Activated T-helper 1 cell treated with anti-CD3 and anti-CD28 coated beads, Interleukin-12 subunit alpha, Interleukin-12 subunit beta, Interleukin-2, Interleukin-4 antibody, amounts not matched to agents 30 ng/mL and 10 ng/mL and 1 ng/mL, durations not matched to agents 14 hours and 24 hours and 36 hours (primary cell): ENCODE results near the gene DLL4. TPM values are rescaled to one million over a fixed set of nuclear protein-coding genes. Genes with fewer than 3 reads are reported as not detected.

Experiments
- DNase-seq: peaks from one replicate; pipeline ENCODE4 v3.0.0; 2021; ENCODE audit warnings: low spot score
- H3K27ac Mint-ChIP-seq: one replicate; pipeline ENCODE4 v1.8.0; 2021; ENCODE audit warnings: mild to moderate bottlenecking, mixed read lengths
- H3K27me3 Mint-ChIP-seq: one replicate; pipeline ENCODE4 v1.8.0; 2022; ENCODE audit warnings: mild to moderate bottlenecking, moderate library complexity, mixed read lengths; ENCODE audit not compliant: insufficient read depth
- H3K36me3 Mint-ChIP-seq: one replicate; pipeline ENCODE4 v1.8.0; 2021; ENCODE audit warnings: low read depth, mixed read lengths
- H3K4me1 Mint-ChIP-seq: one replicate; pipeline ENCODE4 v1.8.0; 2021; ENCODE audit warnings: low read depth, mixed read lengths
- H3K4me3 Mint-ChIP-seq: one replicate; pipeline ENCODE4 v1.8.0; 2021; ENCODE audit warnings: mild to moderate bottlenecking, moderate library complexity, mixed read lengths
- H3K9me3 Mint-ChIP-seq: one replicate; pipeline ENCODE4 v1.8.0; 2021; ENCODE audit warnings: mixed read lengths
- intact Hi-C: fragments of 100-400 bp; cut with micrococcal nuclease; formaldehyde crosslinking; loops from one replicate; pipeline ENCODE4 v1.15.1; 2024
- total RNA-seq: library from RNA; stranded (reverse); gene quantifications from 2 replicates; pipeline ENCODE4 v1.2.3, GENCODE V29; 2022

Gene DLL4
- total RNA-seq, 1 donor from 2014 or later = 0.36 TPM

DNA sequence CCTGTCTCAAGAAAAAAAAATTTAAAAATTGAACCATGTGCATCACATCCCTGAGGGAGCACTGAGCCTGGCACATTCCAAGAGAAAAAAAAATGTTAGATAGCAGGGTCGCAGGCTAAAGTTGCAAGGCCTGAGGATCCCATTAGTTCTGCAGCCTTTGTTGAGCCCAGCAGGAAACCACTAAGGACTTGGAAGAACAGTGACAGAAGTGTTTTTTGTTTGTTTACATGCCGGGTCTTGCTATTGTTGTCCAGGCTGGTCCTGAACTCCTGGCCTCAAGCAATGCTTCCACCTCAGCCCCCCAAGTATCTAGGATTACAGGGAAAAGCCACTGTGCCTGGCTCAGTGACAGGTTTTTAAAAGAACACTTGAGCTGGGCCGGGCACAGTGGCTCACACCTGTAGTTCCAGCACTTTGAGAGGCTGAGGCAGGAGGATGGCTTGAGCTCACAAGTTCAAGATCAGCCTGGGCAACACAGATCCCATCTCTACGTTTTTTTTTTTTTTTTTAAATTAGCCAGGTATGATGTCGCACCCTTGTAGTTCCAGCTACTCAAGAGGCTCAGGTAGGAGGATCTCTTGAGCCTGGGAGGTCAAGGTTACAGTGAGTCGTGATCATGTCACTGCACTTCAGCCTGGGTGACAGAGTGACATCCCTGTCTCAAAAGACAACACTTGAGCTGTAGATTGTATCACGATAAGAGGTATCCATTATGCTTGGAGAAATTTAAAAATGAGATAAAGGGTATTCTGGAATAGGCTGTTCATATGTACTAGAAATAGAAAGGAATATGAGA, 39.3 kb downstream of the DLL4 start:
- intact Hi-C loops = no loop called here
- H3K27ac Mint-ChIP-seq = no peak overlapping the region
- H3K4me3 Mint-ChIP-seq = no peak overlapping the region
- H3K4me1 Mint-ChIP-seq = no peaks in the 10 kb centered on the region
- H3K27me3 Mint-ChIP-seq = no peaks in the 10 kb centered on the region
- no peaks in the 10 kb centered on the region for H3K36me3 Mint-ChIP-seq
- H3K9me3 Mint-ChIP-seq = no peaks in the 10 kb centered on the region
- no peak for DNase-seq

DNA sequence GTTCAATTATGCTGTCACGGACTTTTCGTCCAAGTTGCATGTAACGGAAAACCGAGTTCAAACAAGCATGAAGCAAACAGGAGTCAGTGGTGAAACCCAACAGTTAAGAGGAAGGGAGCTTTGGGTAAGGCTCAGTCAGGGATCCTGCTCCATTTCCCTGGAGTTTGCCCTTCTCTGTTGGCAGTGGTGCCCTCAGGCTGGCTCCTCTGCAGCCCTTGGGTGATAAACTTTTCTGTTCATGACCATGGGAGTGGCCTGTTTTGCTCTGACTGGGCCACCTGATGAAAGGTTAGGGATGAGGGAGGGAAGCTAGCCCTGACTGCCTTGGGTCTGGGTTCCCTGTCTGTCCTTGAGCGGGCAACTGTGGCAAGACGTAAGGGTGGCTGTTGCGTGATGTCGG, 40.2 kb downstream of the DLL4 start:
- Mint-ChIP-seq H3K27me3 (no peaks in the 10 kb centered on the region), H3K36me3 (no peaks in the 10 kb centered on the region), H3K4me3 (no peak overlapping the region), H3K4me1 (no peaks in the 10 kb centered on the region), H3K9me3 (no peaks in the 10 kb centered on the region), H3K27ac (no peak overlapping the region)
- intact Hi-C loops = no loop called here
- no peak for DNase-seq

DNA sequence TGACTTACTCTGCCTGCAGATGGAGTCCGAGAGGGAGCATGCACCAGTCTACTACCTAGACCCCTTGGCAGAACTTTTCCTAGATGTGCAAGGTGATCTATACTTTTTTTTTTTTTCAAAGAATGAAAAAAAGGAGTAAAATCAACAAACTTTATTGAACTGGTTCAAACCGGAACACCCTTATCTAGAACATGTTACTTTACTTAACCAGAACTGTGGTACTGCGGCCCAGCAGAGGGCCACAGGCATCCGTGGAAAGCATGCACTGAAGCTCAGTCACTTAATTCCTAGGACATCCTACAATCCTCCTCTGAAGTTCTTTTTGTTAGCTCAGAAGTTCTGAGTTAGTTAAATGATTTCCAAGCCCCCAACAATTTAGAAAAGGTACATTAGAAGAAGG, 45.7 kb downstream of the DLL4 start:
- intact Hi-C loops = no loop called here
- Mint-ChIP-seq H3K4me1 (no peaks in the 10 kb centered on the region), H3K4me3 (no peak overlapping the region), H3K27me3 (no peaks in the 10 kb centered on the region), H3K36me3 (peaks cover 5% of the 10 kb centered on the region), H3K9me3 (no peaks in the 10 kb centered on the region), H3K27ac (no peak overlapping the region)
- no peak for DNase-seq

DNA sequence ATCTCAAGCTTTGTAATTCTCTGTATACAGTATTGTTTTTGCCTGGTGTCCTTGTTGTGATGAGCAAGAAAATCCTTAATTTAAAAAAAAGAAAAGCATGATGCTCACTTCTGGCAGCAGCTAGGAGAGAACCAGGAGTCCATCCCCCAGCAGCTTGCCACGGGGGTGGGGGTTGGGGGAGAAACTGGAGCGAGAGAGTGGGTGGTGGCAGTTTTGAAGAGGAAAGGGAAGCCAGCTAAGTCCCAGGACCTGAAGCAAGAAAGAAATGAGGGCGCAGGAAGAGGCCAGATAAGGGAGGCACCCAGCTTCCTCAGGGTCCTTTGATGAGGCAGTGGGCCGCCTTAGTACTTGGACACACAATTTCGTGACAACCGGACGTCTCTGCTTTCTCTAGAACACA, 47.7 kb downstream of the DLL4 start:
- intact Hi-C loops = no loop called here
- Mint-ChIP-seq H3K4me3 (no peak overlapping the region), H3K27ac (no peak overlapping the region), H3K4me1 (no peaks in the 10 kb centered on the region), H3K9me3 (no peaks in the 10 kb centered on the region), H3K27me3 (no peaks in the 10 kb centered on the region), H3K36me3 (peaks cover 17% of the 10 kb centered on the region)
- no peak for DNase-seq

DNA sequence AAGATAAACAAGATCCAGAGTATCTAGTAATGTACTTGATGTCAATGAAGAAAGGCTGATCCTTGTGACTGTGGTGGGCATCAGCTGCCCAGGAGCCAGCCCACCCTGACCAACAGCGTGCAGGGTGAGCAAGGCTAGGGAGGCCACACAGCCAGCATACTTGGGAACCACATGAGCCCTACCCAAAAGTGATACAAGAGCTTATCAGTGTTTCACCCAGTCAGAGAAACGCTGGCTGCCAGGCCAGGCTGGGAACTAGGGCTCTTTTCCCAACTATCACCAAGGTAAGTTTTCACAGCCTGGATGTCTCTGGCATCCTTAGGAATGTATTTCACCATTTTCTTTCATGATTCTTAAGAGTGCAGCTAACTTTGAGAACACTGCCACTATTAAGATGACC, 49.0 kb downstream of the DLL4 start:
- H3K4me1 Mint-ChIP-seq = no peaks in the 10 kb centered on the region
- intact Hi-C loops = no loop called here
- H3K27ac Mint-ChIP-seq = no peak overlapping the region
- peaks cover 26% of the 10 kb centered on the region for H3K36me3 Mint-ChIP-seq
- H3K27me3 Mint-ChIP-seq = no peaks in the 10 kb centered on the region
- no peaks in the 10 kb centered on the region for H3K9me3 Mint-ChIP-seq
- H3K4me3 Mint-ChIP-seq = no peak overlapping the region
- no peak for DNase-seq

DNA sequence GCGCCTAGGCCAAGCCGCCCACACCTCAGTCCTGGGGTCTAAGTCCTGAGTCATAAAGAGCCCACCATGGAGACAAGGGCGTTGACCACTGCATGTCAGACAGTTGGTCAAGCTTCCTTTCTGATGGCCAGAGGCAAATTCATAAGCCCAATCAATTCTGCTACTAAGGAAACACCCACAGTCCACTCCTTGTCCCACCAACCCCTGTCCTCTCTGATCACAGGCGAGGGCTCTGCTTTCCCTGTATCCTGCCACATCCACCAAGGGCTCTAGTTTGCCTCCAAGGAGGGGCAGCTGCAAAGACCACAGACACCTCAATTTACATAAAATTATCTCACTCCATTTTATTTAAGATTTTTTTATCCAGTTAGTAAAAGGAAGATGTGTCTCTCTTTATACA, 49.4 kb downstream of the DLL4 start:
- intact Hi-C loops = no loop called here
- DNase-seq = no peak
- Mint-ChIP-seq H3K9me3 (no peaks in the 10 kb centered on the region), H3K27ac (no peak overlapping the region), H3K36me3 (peaks cover 29% of the 10 kb centered on the region), H3K4me1 (no peaks in the 10 kb centered on the region), H3K4me3 (no peak overlapping the region), H3K27me3 (no peaks in the 10 kb centered on the region)

DNA sequence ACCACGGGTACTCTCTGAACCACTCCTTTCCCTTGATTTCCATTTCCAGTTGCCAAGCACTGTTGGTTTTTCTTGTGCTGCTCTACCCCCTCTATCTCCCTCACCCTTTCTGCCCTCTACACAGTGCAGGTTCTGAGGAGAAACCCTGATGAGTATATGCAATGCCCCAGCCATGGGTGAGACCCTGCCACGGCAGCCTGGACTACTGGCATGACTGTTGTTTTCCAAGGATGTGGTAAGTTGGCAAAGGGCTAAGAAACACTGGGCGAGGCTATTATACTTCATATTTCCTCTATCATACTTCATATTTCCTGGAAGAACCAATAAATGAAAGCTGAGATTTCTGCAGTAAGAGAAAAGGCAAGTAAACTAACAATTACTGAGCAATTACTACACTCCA, 52.0 kb downstream of the DLL4 start:
- Mint-ChIP-seq H3K27ac (no peak overlapping the region), H3K27me3 (no peaks in the 10 kb centered on the region), H3K4me1 (no peaks in the 10 kb centered on the region), H3K4me3 (no peak overlapping the region), H3K36me3 (peaks cover 33% of the 10 kb centered on the region), H3K9me3 (no peaks in the 10 kb centered on the region)
- no peak for DNase-seq
- intact Hi-C loops = no loop called here

DNA sequence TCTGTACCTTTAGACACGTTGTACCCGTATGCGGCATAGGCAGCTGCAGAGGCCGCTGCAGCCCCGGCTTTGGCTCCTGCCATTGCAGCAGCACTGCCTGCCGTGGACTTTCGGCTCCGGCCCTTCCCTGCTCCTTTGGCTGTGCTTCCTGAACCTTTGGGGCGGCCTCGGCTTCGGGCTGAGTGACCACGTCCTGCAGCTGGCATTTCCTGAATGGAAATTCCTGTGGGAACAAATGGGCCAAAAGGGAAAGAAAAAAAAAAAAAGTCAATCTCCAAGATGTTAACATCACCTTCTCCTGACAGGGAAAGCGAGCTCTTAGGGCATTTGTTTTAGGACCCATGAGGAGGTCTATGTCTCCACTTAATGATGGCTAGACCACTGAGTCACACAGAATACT, 53.7 kb downstream of the DLL4 start:
- Mint-ChIP-seq H3K36me3 (peaks cover 43% of the 10 kb centered on the region), H3K4me1 (no peaks in the 10 kb centered on the region), H3K9me3 (no peaks in the 10 kb centered on the region), H3K27me3 (no peaks in the 10 kb centered on the region), H3K4me3 (no peak overlapping the region), H3K27ac (no peak overlapping the region)
- intact Hi-C loops = no loop called here
- no peak for DNase-seq

DNA sequence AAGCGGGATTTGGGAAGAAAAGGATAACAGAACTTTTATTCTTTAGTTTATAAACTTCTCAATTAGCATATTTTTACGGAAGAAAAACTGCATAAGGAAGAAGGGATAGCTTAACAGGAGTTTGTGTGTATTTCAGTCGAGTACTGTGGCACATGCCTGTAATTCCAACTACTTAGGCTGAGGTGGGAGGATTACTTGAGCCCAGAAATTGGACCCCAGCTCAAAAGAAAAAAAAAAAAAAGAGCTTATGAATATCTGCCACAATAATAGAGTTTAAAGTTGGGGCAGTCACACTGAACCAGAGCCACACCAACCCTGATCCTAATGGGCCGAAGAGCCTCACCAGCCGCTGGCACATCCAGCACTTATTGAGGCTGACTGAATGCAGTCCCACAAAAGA, 55.3 kb downstream of the DLL4 start:
- no peaks in the 10 kb centered on the region for H3K4me1 Mint-ChIP-seq
- no peak overlapping the region for H3K4me3 Mint-ChIP-seq
- peaks cover 44% of the 10 kb centered on the region for H3K36me3 Mint-ChIP-seq
- no peak overlapping the region for H3K27ac Mint-ChIP-seq
- intact Hi-C loops = no loop called here
- no peaks in the 10 kb centered on the region for H3K9me3 Mint-ChIP-seq
- no peaks in the 10 kb centered on the region for H3K27me3 Mint-ChIP-seq
- no peak for DNase-seq

DNA sequence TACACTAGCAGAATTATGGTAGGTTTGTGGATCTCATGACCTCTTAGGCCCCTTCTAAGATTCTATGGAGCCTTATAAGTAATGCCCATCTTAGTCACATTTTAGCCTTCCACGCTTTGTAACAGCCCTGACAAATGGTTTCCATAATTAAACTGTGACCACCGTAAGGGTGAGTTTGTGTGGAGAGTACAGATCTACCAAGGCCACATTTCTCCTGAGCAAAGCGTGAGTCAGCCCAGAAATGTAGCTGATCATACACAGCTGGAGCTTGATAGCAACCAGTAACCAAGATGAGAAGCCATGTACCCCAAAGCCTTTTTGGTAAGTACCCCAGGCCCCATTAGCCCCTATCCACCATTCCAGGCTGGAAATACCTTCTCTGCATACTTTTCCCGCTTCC, 55.8 kb downstream of the DLL4 start:
- Mint-ChIP-seq H3K9me3 (no peaks in the 10 kb centered on the region), H3K36me3 (peaks cover 46% of the 10 kb centered on the region), H3K4me3 (no peak overlapping the region), H3K27ac (no peak overlapping the region), H3K4me1 (peaks cover 3% of the 10 kb centered on the region), H3K27me3 (no peaks in the 10 kb centered on the region)
- intact Hi-C loops = no loop called here
- no peak for DNase-seq

DNA sequence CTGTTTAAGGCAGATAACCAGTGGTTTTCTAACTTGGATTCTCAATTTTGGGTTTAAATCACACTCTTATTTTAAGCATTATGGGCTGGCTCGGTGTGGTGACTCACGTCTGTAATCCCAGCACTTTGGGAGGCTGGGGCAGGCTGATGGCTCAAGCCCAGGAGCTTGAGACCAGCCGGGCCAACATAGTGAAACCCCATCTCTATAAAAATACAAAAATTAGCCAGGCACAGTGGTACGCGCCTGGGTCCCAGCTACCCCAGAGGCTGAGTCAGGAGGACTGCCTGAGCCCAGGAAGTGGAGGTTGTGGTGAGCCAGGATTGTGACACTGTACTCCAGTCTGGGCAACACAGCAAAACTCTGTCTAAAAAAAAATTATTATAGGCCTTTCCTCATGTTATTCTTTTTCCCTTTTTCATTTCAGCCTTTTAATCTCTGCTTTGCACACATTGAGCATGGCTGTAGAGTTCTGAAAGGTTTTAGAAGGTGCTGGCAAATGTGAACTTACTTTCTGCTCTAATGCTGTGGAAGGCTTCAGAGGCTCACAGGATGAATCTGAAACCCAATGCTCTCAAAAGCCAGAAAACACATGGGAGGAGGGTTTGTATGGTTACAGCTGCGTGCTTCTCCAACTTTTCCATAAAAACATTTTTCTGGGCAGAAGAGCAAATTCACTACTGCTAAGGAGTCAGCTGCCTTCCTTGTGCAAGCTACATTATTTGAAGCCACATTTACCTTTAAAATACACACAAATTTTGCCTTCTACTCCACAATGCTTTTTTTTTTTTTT, 56.6 kb downstream of the DLL4 start:
- Mint-ChIP-seq H3K4me1 (peaks cover 10% of the 10 kb centered on the region), H3K27ac (no peak overlapping the region), H3K9me3 (no peaks in the 10 kb centered on the region), H3K36me3 (peaks cover 47% of the 10 kb centered on the region), H3K4me3 (no peak overlapping the region), H3K27me3 (no peaks in the 10 kb centered on the region)
- intact Hi-C loops = no loop called here
- DNase-seq = no peak

DNA sequence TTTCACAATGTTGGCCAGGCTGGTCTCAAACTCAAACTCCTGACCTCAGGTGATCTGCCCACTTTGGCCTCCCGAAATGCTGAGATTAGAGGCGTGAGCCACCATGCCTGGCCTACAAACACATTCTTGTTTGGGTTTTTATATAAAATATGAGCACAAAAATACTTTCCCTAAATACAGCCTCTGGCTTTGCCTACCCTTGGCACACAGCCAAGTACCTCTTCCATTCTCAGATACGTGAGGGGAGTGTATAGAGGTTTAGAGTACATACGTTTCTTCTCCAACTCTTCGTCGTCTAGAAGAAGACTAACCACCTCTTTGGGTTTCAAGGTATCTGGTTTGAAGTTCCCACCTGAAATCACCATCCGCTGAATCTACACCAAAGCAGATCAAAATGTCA, 57.7 kb downstream of the DLL4 start:
- Mint-ChIP-seq H3K36me3 (peaks cover 47% of the 10 kb centered on the region), H3K9me3 (no peaks in the 10 kb centered on the region), H3K4me1 (peaks cover 19% of the 10 kb centered on the region), H3K27ac (no peak overlapping the region), H3K4me3 (no peak overlapping the region), H3K27me3 (no peaks in the 10 kb centered on the region)
- DNase-seq = no peak
- intact Hi-C loops = no loop called here

DNA sequence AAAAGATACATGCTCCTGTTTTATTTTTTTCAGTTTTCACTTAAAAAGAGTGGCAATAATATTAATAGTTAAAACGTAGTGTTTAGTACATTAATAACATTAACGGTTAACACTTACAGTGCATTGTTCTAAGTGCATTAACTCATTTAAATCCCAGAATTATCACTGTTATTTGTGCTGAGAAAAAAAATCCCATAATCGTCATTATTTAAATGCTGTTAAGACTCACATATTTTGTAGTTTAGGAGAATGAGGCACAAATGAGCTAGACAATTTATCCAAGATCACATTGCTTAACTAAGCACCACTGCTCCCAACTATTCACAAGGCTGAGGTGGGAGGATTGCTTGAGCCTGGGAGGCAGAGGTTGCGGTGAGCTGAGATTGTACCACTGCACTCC, 59.0 kb downstream of the DLL4 start:
- H3K9me3 Mint-ChIP-seq = no peaks in the 10 kb centered on the region
- no peak overlapping the region for H3K27ac Mint-ChIP-seq
- peaks cover 41% of the 10 kb centered on the region for H3K36me3 Mint-ChIP-seq
- intact Hi-C loops = no loop called here
- no peak for DNase-seq
- no peaks in the 10 kb centered on the region for H3K27me3 Mint-ChIP-seq
- peaks cover 19% of the 10 kb centered on the region for H3K4me1 Mint-ChIP-seq
- H3K4me3 Mint-ChIP-seq = no peak overlapping the region
